Ramos (cell line): Measurements from ENCODE around the gene ADRA2A.

Experiments used
- in situ Hi-C: fragments of 300-500 bp; cut with MboI; formaldehyde crosslinking; loops from one replicate; pipeline ENCODE4 v1.14.3; 2022; ENCODE audit warnings: low sequenced_read_pairs; ENCODE audit not compliant: unreplicated experiment

Gene ADRA2A

GRCh38 chr10:111128331-111129180 lies 51.7 kb downstream of the ADRA2A start:
- in situ Hi-C loops = no loop called here

GRCh38 chr10:111129363-111129762 lies 52.5 kb downstream of the ADRA2A start:
- in situ Hi-C loops = no loop called here

DNA sequence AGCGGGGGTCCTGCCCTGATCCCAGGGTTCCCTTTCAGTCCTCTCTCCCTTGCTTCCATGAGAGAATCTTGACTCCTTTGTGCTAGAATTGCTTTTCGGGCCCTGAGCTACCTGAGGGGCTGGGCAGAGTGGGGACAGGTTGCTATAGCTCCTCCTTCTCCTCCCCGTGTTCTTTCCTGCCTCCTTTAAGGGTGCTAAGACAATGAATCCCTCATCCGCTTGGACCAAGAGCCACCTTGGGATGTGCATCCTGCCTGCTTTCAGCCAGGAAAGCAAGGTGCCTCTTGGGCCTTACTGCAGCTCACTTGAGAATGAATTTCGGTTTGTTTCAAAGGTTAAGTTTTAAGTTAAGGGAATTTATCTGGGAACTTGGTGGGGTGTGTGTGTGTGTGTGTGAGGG lies 53.6 kb downstream of the ADRA2A start:
- in situ Hi-C loops = no loop called here
